Measurements from ENCODE around the gene OVOL1.

DNA sequence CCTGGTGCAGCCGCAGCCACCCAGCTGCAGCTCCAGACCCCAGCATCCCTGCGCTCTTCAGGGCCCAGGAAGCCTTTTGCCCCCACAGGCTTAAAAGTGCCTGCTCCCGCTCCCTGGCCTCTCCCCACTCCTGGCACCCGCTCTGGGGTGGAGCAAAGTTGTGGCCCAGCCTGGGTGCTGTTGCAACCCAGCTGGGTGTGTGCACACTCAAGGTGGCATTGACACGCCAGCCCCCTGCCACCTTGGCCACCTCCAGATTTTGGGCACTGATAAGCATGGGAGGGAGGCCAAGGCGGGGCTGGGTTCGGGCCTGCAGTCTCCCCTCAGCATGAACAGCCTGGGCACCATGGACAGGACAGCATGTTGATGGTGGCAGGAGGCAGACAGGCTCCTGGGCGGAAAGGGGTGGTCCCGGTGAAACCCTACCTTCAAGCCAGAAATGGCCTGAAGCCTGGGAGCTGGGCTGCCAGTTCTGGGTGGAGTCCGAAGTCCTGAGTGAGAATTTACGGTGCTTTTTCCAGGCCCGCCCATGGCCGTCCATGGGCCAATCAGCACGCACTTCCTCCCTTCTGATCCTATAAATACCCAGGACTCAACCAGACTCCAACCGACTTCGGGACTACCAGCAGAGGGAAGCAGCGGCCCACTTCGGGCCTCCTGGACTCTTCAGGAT, 42.7 kb upstream of the OVOL1 start:
- TF ChIP-seq, protein P1, sequence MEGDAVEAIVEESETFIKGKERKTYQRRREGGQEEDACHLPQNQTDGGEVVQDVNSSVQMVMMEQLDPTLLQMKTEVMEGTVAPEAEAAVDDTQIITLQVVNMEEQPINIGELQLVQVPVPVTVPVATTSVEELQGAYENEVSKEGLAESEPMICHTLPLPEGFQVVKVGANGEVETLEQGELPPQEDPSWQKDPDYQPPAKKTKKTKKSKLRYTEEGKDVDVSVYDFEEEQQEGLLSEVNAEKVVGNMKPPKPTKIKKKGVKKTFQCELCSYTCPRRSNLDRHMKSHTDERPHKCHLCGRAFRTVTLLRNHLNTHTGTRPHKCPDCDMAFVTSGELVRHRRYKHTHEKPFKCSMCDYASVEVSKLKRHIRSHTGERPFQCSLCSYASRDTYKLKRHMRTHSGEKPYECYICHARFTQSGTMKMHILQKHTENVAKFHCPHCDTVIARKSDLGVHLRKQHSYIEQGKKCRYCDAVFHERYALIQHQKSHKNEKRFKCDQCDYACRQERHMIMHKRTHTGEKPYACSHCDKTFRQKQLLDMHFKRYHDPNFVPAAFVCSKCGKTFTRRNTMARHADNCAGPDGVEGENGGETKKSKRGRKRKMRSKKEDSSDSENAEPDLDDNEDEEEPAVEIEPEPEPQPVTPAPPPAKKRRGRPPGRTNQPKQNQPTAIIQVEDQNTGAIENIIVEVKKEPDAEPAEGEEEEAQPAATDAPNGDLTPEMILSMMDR (IDR thresholded peaks at IDR 0.05; ENCODE audit: low read depth, low read length, missing input control), result peak; percentile 30
- TF ChIP-seq, protein P2, sequence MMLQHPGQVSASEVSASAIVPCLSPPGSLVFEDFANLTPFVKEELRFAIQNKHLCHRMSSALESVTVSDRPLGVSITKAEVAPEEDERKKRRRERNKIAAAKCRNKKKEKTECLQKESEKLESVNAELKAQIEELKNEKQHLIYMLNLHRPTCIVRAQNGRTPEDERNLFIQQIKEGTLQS (IDR thresholded peaks at IDR 0.05), result no peak

Data from liver (tissue), 3 donors.